Stimulated activated naive CD4-positive, alpha-beta T cell (primary cell): ENCODE measurements around the gene LPCAT3.

Experiments used
- DNase-seq, 6 experiments: peaks; one replicate each; lab custom pipeline; 2025; lab: John Stamatoyannopoulos, UW

Gene LPCAT3

DNA sequence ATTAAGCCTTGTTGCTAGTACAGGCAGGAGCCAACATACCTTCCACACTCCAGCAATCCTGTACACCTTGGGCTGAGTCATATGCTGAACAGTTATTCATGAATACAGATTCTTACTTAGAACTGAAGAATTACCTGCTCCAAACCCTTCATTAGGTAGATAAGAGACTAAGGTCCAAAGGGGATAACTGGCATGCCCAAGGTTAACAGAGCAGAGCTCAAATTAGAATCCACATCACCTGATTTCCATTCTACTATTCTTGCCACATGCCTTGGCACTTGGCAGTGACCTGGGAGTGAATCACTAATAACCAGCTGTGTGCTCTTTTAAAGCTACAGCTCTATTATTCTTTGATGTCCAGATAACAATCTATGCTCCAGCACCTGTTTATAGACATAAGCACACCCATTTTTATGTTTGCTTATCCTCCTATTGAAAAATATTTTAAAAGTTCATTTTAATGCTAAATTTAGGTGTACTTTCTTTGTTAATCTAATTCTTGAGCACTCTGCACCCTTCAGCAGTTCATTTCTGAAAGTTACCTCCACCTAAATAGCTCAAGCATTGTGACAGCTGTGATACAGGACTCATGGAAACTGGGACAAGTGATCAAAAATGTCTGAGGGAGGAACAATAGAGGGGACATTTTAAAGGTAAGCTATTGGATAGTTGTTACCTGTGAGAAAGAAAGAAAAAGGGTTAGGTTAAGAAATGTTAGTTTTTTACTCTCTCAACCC is 19.4 kb downstream of the LPCAT3 start:
- no peak for DNase-seq

DNA sequence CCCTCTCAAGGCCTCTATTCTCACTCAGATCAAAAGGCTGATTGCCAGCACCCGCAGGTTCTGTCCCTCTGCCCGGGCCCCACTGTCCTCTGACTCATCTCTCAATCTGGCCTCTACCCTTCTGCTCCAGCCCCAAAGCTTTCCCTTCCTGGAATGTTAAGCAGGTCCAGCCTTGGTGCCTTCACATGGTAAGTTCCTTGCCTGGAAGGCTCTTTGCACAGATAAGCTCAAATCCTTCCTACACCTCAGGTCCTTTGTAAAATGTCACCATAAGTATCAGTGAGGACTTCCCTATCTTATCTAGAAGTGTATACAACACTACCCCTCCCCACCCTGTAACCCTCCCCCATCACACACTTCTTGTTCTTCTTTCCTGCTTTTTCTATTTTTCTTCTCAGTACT is 22.2 kb downstream of the LPCAT3 start:
- DNase-seq, result no peak

DNA sequence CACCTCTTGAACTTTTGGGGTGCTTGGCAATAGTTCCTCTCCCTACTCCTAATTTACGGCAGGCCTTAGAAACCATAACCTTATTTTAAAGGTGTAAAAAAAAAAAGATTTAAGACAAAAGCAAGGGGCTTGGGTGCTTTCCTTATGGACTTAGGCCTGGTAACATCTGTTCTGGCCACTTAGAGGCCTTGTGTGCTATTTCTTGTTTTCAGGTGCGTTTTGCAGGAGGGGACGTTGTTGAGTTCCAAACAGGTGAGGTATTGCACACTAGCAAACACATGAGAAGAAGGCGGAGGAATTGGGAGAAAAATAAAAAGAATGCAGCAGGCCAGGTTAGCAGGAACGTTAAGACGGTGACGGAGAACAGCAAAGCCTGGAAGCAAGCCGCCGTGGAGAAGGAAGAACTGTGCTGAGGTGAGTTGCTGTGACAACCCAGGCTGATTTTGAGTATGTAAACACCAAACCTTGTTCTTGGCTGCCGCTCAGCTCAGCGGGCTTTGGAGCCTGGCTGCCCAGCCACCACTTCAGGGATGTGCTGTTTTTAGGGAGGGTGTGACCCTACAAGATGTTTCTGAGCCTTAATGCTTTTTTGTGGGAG is 30.2 kb downstream of the LPCAT3 start:
- no peak for DNase-seq

GRCh38 chr12:6982532-6982931 is 35.7 kb downstream of the LPCAT3 start:
- DNase-seq, result no peak

DNA sequence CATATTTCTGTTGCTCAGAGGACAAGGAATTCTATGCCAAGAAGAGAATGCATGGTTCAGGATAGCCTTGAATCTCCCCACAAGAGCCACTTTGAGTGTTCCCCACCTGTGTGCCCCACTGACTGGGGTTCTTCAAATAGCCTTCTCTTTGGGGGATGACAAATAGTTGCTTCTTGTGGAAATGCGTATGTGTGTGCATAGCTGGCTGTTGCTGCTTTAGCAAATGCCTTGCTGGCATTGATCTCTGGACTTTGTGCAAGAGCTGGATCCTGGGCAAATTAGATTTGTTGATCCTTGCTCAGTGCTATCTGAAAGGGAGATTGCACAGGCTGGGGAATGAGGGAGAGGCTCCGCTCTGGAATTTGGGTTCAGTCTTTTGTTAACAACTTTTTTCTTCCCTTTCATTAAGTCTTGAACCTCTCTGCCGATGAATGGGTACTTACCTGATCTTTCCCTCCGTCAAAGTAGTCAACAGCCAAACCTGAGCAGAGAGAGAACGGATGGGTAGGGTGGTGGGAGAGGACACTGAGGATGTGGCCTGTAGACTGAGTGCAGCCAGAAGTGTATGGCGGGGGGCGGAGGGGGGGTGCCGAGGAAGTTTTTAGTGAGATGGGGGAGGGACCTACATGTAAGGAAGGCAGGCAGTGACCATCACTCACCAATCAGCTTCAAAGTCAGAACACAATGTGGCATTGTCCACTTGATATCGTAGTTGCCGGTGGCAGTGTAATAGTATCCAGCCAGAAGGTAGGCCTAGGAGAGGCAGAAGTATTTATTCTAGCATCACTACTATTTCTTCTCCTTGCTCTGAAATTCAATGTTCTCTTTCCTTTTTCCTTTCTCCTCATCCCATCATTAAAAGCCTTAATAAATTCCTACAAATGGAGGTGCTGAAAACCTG is 36.9 kb downstream of the LPCAT3 start:
- DNase-seq, result no peak

- DNase-seq, result no peak
Measured at GRCh38 chr12:6980740-6981139, 37.5 kb downstream of the LPCAT3 start.

GRCh38 chr12:6980075-6980474 is 38.2 kb downstream of the LPCAT3 start:
- no peak for DNase-seq

DNA sequence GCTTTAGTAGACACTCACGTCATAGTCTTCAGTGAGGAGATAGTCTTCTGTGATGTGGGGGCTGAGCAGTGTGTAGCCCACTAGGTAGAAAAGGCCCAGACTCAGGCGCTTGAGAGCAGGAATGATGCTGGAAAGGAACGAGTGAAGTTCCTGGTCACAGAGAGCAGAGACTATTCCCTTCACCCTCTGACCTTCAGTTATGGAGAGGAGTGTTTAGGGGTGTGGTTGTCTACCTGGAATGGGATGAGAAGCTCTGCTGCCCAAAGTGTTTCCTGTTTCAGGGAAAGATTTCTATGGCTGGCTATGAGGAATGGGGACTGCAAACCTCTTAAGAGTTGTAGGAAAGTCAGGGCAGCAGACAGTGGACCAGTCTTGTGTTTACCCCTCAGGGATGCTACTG is 38.8 kb downstream of the LPCAT3 start:
- no peak for DNase-seq

- no peak for DNase-seq
Measured at GRCh38 chr12:6979021-6979420, 39.3 kb downstream of the LPCAT3 start.

- DNase-seq, result no peak
Measured at GRCh38 chr12:6978611-6979011, 39.7 kb downstream of the LPCAT3 start.

GRCh38 chr12:6978188-6978587 is 40.1 kb downstream of the LPCAT3 start:
- no peak for DNase-seq

- DNase-seq, result no peak
Measured at GRCh38 chr12:6977653-6978052, 40.6 kb downstream of the LPCAT3 start.

DNA sequence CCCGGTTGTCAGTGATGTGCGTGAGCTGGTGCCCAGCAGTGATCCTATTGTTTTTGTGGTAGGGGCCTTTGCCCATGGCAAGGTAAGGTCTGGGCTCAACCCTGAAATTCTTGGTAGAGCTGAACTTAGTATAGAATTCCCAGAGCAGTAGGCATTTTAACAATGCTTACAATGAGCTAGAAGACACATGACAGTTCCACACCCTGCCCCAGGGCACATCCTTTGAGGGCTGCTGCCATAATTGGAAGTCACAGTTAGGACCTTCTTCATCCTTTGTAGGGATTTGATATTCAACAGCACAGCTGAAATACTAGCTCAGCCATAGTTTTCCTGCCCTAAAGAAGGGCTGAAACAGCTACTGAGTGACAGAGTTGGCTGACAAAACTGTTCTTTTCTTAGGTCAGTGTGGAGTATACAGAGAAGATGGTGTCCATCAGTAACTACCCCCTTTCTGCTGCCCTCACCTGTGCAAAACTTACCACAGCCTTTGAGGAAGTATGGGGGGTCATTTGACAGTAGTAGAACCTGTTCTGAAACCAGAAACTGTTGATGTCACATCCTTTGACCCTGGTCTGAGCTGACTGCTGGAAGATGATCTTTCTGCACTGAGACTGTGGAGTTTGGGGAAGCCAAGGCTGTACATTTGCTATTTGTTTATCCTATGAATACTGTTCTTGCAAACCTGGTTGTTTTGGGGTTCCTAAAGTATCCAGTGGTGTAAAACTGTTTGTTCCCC is 42.8 kb downstream of the LPCAT3 start:
- DNase-seq, result no peak

DNA sequence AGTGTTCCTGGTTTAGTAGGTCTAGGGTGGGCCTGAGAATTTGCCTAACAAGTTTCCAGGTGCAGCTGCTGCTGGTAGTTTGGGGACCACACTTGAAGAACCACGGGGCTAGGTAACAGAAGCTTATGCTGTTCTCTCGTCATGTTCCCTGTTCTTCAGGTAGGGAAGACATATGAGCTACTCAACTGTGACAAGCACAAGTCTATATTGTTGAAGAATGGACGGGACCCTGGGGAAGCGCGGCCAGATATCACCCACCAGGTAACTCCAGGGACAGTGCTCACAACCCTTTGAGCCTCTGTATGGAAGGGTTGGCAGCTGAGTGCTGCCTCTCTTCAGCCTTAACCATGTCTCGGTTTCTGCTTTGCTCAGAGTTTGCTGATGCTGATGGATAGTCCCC is 44.1 kb downstream of the LPCAT3 start:
- DNase-seq, result no peak

DNA sequence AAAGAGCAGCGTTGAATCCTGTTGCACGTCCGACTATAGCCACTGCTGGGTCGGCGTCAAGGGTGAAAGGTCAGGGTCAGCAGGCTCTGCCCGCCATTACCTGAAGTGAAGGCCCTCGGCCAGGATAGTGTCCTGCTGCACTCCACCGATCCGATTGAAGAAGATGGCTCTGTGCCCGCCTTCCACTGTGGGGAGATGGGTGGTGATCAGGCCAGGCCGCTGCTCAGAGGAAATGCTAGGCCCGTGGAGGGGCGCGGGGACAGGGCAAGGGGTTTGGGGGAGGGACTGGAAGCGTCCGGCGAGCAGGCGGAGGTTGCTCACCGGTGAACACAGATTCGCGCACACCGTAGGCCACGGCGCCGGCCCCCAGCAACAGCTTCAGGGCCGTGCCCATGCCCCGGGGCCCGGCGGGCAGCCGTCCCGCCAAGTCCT is 48.2 kb downstream of the LPCAT3 start:
- DNase-seq, result peak in 1 of 6 experiments; percentile 51

DNA sequence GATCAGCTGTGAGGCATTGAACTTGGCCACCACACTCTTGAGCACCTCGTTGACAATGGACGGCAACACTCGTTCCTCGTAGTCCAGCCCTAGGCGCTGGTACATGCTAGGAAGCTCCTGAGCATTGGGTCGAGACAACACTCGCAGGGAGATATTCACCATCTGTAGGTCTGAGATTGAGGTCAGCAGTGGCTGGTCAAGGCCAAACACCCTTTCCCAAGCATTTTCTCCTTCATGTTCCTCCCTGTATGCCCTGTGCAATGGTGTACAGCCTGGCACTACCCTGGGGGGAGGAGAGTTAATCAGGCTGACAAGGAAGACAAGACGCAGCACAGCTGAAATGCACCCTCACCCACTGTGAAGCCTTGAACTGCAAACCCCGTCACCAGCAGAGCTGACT is 49.9 kb downstream of the LPCAT3 start:
- DNase-seq, result no peak

DNA sequence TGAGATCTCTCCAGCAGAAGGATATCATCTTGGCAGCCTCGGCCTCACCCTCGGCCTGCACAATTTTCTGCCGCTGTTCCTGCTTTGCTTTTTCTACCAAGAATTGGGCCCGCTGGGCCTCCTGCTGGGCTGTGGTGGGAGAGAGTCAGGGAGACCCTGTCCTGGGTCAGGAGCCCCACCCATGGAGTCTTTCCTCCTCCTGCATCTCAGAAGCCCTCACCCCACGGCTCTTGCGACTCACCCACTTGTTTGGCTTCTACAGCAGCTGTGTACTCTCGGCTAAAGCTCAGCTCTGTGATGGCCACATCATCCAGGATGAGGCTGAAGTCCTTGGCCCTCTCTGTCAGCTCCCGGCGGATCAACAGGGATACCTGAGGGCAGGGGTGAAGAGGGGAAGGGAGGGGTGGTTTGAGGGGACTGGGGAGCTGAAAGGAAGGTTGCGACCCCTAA is 50.6 kb downstream of the LPCAT3 start:
- DNase-seq, result no peak

DNA sequence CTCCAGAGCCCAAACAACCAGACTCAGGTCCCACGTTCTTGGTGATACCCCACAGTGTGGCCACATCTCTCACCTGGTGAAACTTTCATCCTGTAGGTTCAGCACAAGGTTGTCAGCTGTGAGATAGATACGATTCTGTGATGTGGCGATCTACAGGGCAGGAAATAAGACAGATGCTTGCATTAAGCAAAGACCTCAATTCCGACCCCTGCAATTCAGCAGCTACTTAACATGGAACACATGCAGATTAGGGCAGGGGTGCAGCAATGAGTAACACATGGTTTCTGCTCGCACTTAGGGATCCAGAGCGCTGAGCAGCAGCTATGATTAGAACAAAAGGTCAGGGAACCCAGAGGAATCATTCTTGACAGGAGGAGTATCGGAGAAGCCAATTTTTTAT is 51.9 kb downstream of the LPCAT3 start:
- no peak for DNase-seq

- no peak for DNase-seq
Measured at GRCh38 chr12:6965714-6966113, 52.6 kb downstream of the LPCAT3 start.

DNA sequence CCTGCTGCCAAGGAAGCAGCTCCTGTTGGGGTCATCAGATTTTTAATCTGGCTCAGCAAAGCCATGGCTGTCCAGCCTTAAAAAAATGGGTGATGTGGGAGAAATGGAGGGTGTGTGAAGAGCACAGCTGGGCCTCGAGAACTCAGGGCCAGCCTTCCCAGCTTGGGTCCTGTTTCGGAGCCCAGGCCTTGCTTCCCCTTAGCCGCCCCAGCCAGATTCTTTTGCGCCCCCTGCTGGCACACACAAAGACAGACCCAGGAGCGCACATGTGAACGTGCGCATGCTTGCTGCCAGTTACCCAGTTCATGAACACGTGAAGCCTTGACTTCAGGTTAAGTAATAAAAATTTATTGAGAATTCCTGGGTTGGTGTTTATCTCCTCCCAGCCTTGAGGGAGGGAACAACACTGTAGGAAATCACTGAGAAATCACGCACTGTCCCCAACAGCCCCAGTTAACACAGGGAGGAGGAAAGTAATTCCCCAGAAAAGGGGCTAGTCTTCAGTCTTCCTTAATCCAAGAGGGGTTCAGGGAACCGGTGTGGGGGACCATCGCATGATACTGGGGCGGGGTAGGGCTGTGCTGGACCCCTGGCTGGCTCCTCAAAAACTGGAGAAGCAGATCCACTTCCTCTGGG is 53.1 kb downstream of the LPCAT3 start:
- peak; percentile 73 to 91 (median 84) for DNase-seq

GRCh38 chr12:6964605-6965025 is 53.7 kb downstream of the LPCAT3 start:
- no peak for DNase-seq
